Measurements from ENCODE around the gene LURAP1L. TPM values are rescaled to one million over a fixed set of nuclear protein-coding genes. Genes with fewer than 3 reads are reported as not detected.

The LURAP1L gene, protein sequence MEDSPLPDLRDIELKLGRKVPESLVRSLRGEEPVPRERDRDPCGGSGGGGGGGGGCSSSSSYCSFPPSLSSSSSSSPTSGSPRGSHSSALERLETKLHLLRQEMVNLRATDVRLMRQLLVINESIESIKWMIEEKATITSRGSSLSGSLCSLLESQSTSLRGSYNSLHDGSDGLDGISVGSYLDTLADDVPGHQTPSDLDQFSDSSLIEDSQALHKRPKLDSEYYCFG
- total RNA-seq: not detected

DNA sequence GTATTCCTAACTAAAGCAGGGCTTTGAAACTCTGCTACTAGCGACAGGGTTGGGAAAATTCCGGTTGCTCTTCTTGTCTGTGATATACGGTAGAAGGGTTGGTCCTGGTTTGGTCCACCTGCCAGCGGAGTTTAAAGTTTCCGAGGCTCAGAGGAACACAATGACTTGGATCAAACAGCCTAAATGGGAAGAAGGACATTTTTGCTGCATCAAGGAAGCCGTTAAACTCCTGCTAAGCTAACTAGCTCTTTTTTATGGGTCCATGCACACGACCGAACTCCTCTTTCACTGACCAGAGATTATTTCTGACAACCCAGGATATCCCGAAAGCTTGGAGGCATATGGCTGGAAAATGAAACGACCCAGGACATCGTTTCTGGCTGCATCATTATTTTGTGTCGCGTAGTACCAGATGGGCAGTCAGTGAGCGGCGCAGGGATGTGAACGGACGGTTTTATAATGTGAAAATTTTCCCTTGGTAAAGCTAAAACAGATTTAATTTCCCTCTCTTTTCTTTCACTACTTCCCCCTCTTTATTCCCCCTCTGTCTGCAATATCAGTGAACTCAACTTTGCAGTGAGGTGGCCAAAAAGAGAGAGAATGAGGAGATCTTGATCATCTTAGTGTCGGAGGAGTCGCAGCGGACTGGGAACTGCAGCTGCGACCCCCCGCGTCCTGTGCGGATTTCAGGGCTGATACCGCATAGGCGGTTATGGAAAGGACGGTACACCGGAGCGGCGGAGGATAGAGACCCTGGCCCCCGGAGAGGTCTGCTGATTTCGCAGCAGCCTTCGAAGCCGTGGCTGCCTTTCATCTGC is at the start of gene LURAP1L:
TSS of gene LURAP1L (plus strand) at position 160 of the 818 bp plus-strand sequence. CDS start 696 bp downstream, outside the sequence.
- ATAC-seq (no peak), DNase-seq (ENCODE audit: low spot score) (no peak)
- no peaks in the 10 kb centered on the region for H3K36me3 Mint-ChIP-seq
- no peak within 1 kb of the TSS for H3K27ac Mint-ChIP-seq
- H3K4me1 Mint-ChIP-seq (ENCODE audit: low read depth in 2 of 2): peaks cover 0 to 6% of the 10 kb centered on the region in 2 donors
- peaks cover 8 to 11% of the 10 kb centered on the region in 2 donors for H3K27me3 Mint-ChIP-seq
- H3K9me3 Mint-ChIP-seq: peaks cover under 1% of the 10 kb centered on the region
- peak within 1 kb of the TSS; percentile 39 for H3K4me3 Mint-ChIP-seq

DNA sequence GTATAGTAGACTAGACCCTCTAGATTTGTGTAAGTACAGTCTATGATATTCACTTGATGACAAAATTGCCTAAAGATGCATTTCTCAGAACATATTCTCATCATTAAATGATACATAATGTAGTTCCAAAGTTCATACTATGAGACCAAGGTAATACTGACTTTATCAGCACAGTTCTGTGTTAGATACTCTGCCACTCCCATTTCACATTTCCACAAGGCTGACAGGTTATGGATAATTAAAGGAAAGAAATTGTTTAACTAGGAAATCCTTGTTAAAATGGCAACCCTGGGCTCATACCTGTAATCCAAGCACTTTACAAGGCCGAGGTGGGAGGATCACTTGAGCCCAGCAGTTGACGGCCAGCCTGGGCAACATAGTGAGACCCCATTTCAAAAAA is 48.0 kb upstream of the LURAP1L start:
- Mint-ChIP-seq H3K27ac (no peak overlapping the region), H3K4me3 (no peak overlapping the region), H3K4me1 (ENCODE audit: low read depth in 2 of 2) (no peaks in the 10 kb centered on the region), H3K27me3 (no peaks in the 10 kb centered on the region), H3K36me3 (peaks cover 10% of the 10 kb centered on the region), H3K9me3 (peaks cover 8% of the 10 kb centered on the region)
- no peak for ATAC-seq
- DNase-seq (ENCODE audit: low spot score): no peak

DNA sequence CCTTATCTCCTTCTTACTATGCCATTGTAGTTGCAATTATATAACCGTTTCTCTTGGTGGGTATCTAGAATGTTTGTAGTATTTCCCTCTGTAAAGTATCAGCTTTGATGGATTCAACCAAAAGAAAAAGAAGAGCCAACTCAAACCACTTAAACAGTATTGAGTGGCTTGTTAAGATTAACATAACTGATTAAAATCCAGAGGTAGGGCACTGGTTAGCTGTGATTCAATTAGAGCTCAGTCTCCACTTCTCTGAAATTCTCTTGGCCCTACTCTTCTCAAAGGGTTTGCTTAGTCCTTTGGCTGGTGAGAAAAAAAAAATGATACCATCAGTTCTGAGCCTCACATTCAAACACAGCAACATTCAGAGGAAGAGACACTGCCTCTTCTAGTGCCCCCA is 44.6 kb upstream of the LURAP1L start:
- H3K36me3 Mint-ChIP-seq: no peaks in the 10 kb centered on the region
- no peak overlapping the region for H3K4me3 Mint-ChIP-seq
- no peaks in the 10 kb centered on the region for H3K27me3 Mint-ChIP-seq
- H3K27ac Mint-ChIP-seq: no peak overlapping the region
- DNase-seq (ENCODE audit: low spot score) (no peak), ATAC-seq (no peak)
- peaks cover 10% of the 10 kb centered on the region for H3K9me3 Mint-ChIP-seq
- H3K4me1 Mint-ChIP-seq (ENCODE audit: low read depth in 2 of 2): no peaks in the 10 kb centered on the region

DNA sequence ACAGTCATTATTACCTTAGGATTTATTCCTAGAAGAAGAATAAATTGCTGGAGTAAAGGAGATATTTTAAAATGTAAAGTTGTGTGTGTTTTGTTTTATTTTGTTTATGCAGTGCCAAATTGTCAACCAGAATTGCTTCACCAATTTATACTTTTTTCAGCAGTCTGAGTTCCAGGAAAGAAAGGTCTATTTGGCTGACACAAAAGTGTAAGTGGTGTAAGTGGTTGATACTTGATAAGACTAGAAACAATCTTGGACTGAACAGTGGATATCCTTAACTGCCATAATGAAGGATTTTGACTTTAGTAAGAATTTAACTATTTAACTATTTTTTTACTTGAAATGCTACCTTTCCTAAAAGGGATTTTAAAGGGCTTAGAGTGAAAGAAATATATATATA is 43.9 kb upstream of the LURAP1L start:
- no peak overlapping the region for H3K27ac Mint-ChIP-seq
- no peak for ATAC-seq
- no peaks in the 10 kb centered on the region for H3K36me3 Mint-ChIP-seq
- H3K27me3 Mint-ChIP-seq: no peaks in the 10 kb centered on the region
- no peaks in the 10 kb centered on the region for H3K4me1 Mint-ChIP-seq (ENCODE audit: low read depth in 2 of 2)
- no peak overlapping the region for H3K4me3 Mint-ChIP-seq
- peaks cover 10% of the 10 kb centered on the region for H3K9me3 Mint-ChIP-seq
- no peak for DNase-seq (ENCODE audit: low spot score)

DNA sequence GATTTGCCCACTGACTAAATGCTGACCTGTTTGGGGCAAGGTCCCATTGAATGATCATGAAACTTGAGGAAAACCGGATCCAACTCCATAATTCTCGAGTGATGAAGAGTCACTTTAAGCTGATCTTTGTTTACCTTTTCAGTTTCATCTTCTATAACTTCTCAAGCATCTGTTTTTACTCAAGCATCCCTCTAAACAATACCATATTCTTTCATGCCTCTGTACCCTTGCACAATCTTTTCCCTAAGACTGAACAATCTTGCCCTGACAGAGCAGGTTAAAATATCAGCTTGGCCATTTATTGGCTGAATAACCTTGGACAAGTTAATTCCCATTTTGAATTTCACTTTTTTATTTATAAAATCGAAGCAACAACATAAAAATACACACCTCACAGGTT is 41.8 kb upstream of the LURAP1L start:
- H3K4me1 Mint-ChIP-seq (ENCODE audit: low read depth in 2 of 2): no peaks in the 10 kb centered on the region

DNA sequence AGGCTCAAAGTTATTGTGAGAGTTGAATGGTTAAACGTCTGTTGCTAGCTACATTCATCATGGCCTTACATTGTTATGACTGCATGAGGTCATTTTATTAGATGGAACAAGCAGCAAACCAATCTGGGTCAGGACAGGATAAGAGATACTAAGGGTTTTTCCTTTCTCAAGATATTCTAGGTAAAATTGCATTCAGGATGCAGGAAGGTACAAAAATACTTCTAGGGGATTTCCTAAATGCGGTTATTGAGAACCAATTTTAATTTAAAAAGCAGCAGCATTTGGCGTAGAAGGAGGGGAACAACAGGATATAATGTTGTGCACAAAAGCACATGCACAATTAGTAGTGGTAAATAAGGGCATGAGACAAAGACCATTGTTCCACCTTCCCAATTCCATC is 39.2 kb upstream of the LURAP1L start:
- Mint-ChIP-seq H3K27ac (no peak overlapping the region), H3K9me3 (peaks cover 14% of the 10 kb centered on the region), H3K27me3 (no peaks in the 10 kb centered on the region), H3K36me3 (no peaks in the 10 kb centered on the region), H3K4me1 (ENCODE audit: low read depth in 2 of 2) (no peaks in the 10 kb centered on the region), H3K4me3 (no peak overlapping the region)
- DNase-seq (ENCODE audit: low spot score) (no peak), ATAC-seq (no peak)

More for the DNA sequence above, 41.8 kb upstream of the LURAP1L start:
- no peak for ATAC-seq
- Mint-ChIP-seq H3K27ac (no peak overlapping the region), H3K27me3 (no peaks in the 10 kb centered on the region), H3K36me3 (no peaks in the 10 kb centered on the region), H3K4me3 (no peak overlapping the region), H3K9me3 (peaks cover 10% of the 10 kb centered on the region)
- no peak for DNase-seq (ENCODE audit: low spot score)

DNA sequence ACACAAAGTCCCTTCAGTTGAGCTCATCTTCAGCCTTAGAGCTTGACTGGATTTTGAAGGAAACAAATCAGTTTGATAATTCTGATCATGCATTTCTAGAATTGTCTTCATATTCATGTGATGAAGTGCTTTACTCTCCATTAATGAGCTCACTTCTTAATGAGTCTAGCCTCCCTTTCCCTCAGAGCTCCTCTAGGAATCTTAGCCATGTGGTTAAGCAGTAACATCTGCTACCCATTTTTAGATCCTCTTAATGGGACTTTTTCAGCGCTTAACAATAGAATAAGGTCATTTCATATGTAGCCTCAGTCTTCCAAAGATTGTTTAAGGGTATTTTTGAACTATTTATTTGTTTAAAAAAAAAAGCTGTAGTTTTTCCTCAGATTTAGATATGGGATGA is 36.9 kb upstream of the LURAP1L start:
- no peak overlapping the region for H3K4me3 Mint-ChIP-seq
- peaks cover 14% of the 10 kb centered on the region for H3K9me3 Mint-ChIP-seq
- no peak for DNase-seq (ENCODE audit: low spot score)
- H3K27me3 Mint-ChIP-seq: no peaks in the 10 kb centered on the region
- no peaks in the 10 kb centered on the region for H3K36me3 Mint-ChIP-seq
- ATAC-seq: no peak
- no peaks in the 10 kb centered on the region for H3K4me1 Mint-ChIP-seq (ENCODE audit: low read depth in 2 of 2)
- no peak overlapping the region for H3K27ac Mint-ChIP-seq

DNA sequence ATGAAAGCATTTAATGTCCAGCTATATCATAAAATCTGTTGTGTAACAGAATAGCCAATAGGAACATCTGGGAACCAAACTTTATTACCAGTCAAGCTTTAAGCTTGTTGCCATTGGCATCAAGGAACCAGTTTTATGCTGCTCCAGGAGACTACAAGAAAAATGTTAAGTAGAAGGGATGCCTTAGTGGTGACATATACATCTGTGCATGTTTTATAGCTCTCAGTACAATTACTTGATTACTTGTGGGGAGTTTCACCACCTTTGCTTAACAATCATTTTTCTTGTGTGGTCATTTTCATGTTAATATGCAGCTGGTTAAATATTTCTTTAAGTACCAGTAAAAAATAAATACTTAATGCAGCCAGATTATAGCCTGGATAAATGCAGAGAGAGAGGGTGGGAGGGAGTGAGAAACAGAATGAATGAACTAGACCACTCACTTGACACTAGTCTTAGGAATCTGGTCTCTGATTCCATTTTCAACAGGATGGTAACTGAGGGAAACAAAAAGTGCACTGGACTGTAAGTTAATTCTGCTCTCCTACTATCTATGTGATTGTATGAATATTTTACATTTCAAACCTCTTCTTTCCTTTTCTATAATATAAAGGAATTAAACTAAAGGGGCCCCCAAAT is 35.7 kb upstream of the LURAP1L start:
- no peak overlapping the region for H3K27ac Mint-ChIP-seq
- ATAC-seq: no peak
- H3K4me3 Mint-ChIP-seq: no peak overlapping the region
- DNase-seq (ENCODE audit: low spot score): no peak
- H3K4me1 Mint-ChIP-seq (ENCODE audit: low read depth in 2 of 2): no peaks in the 10 kb centered on the region
- peaks cover 6% of the 10 kb centered on the region for H3K36me3 Mint-ChIP-seq
- peaks cover 14% of the 10 kb centered on the region for H3K9me3 Mint-ChIP-seq
- H3K27me3 Mint-ChIP-seq: no peaks in the 10 kb centered on the region

DNA sequence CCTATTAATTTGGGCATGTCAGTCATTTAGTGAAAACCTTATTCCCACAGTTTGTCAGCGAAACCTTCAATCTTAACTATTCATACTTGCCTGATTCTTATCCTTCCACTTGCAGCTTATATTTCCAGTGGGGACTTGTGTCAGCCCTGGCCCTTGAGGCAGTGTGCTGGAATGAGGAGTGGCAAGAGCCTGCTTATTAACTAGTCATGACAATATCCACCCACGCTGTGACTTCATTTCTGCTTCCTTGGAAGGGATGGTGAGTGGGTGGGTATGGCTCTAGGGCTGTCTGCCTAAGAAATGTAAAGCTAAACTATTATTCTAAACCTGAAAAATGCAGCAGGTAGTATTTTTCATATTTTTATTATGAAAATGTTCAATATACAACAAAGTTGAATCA is 34.0 kb upstream of the LURAP1L start:
- no peak for ATAC-seq
- H3K27ac Mint-ChIP-seq: no peak overlapping the region

DNA sequence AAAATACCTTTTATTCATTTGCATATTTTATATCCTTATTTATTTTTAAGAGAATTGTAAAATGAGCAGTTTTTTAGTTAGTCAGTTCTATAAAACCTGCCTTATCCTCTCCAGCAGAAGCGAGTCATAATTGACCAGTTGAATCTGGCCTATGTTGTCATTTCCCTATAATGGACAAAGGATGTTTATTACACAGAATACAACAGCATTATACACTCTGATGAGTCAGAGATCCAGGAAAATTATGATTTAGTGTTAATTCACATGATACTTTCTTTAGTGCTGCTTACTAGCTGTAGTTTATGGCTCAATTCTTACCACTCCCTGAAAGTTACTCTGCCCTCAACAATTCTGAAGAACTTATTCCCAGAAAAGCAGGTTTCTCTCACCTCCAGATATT is 26.8 kb upstream of the LURAP1L start:
- DNase-seq (ENCODE audit: low spot score): no peak
- peaks cover 20% of the 10 kb centered on the region for H3K36me3 Mint-ChIP-seq
- no peak for ATAC-seq
- H3K4me3 Mint-ChIP-seq: no peak overlapping the region
- no peak overlapping the region for H3K27ac Mint-ChIP-seq
- no peaks in the 10 kb centered on the region for H3K27me3 Mint-ChIP-seq
- H3K9me3 Mint-ChIP-seq: peaks cover 24% of the 10 kb centered on the region
- no peaks in the 10 kb centered on the region for H3K4me1 Mint-ChIP-seq (ENCODE audit: low read depth in 2 of 2)

More for the DNA sequence above, 34.0 kb upstream of the LURAP1L start:
- no peaks in the 10 kb centered on the region for H3K27me3 Mint-ChIP-seq
- H3K9me3 Mint-ChIP-seq: peaks cover 20% of the 10 kb centered on the region
- no peak for DNase-seq (ENCODE audit: low spot score)
- no peaks in the 10 kb centered on the region for H3K4me1 Mint-ChIP-seq (ENCODE audit: low read depth in 2 of 2)
- H3K4me3 Mint-ChIP-seq: no peak overlapping the region
- peaks cover 11% of the 10 kb centered on the region for H3K36me3 Mint-ChIP-seq

DNA sequence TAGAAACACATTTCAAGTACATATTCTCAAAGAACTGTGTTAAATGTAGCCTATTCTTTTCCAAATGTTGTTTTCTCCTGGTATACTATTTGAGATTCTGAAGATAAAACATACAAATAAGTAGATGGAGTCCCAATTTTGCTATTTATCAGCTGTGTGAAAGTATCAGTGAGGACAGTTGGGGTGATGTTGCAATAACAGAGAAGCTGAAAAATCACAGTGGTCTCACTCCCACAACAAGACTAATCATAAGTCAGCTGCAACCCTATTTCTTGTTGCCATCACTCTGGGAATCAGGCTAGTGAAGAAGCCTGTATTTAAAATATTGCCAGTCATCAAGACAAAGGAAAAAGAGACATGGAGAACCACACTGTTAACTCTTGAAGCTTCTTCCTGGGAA is 25.9 kb upstream of the LURAP1L start:
- H3K36me3 Mint-ChIP-seq: peaks cover 16% of the 10 kb centered on the region
- no peak overlapping the region for H3K27ac Mint-ChIP-seq
- no peak for ATAC-seq
- H3K4me3 Mint-ChIP-seq: no peak overlapping the region
- H3K27me3 Mint-ChIP-seq: no peaks in the 10 kb centered on the region
- no peaks in the 10 kb centered on the region for H3K4me1 Mint-ChIP-seq (ENCODE audit: low read depth in 2 of 2)
- DNase-seq (ENCODE audit: low spot score): no peak
- peaks cover 22% of the 10 kb centered on the region for H3K9me3 Mint-ChIP-seq

DNA sequence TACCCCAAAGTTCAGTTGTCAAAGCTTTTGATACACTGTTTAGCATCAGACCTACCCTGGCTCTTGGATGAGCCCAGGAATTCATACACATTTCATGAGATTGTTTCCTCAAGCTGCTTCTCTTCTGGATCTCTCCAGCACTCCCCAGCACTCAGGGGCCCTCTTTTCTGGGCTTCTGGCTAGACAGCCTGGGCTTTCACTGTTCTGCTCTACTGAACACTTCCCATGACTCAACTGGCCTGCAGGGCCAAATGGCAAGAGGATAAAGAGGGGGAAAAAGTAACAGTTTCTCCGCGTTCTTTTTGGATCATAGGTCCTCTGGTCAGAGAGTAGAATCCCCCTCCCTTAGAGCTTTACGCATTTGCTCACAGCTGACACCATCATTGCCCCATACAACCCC is 20.9 kb upstream of the LURAP1L start:
- no peaks in the 10 kb centered on the region for H3K4me1 Mint-ChIP-seq (ENCODE audit: low read depth in 2 of 2)
- no peak overlapping the region for H3K4me3 Mint-ChIP-seq
- DNase-seq (ENCODE audit: low spot score): no peak
- no peaks in the 10 kb centered on the region for H3K27me3 Mint-ChIP-seq
- no peak overlapping the region for H3K27ac Mint-ChIP-seq
- no peak for ATAC-seq
- peaks cover 3% of the 10 kb centered on the region for H3K9me3 Mint-ChIP-seq
- no peaks in the 10 kb centered on the region for H3K36me3 Mint-ChIP-seq

DNA sequence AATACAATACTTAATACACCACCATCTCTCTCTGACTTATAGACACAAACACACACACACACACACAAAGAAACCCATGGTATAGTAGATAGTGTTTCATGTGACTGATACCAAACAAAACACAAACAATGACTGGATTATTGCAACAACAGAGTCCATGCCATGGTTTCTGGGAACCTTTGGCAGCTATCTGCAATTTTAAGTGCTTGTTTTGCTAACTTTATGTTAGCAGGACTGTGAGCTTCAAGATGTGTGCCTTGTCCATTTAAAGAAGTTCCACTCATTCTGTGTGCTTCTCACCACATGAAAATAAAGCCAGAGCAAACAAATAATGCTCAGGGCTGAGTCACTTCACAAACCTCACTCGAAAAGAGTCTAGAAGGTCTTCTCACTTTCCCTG is 15.1 kb upstream of the LURAP1L start:
- Mint-ChIP-seq H3K4me1 (ENCODE audit: low read depth in 2 of 2) (no peaks in the 10 kb centered on the region), H3K36me3 (no peaks in the 10 kb centered on the region), H3K9me3 (peaks cover 7% of the 10 kb centered on the region), H3K4me3 (no peak overlapping the region), H3K27me3 (no peaks in the 10 kb centered on the region), H3K27ac (no peak overlapping the region)
- DNase-seq (ENCODE audit: low spot score) (no peak), ATAC-seq (no peak)

DNA sequence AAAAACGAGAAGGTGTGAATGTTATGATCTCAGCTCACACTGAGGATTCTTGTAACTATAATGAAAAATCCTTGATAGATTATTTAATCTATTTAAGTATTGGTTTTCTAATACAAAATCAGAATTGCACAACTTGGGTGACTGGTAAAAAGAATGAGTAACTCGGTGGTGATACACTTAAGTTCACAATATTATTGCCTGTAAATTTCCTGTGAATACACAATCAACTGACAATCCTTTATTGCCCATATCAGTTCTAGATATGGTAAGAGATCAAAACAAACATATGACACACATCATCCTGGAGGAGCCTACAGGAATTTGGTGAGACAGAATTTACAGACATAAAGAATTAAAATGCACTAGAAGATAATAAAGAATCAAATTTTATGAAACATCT is 14.1 kb upstream of the LURAP1L start:
- H3K36me3 Mint-ChIP-seq: no peaks in the 10 kb centered on the region
- H3K27ac Mint-ChIP-seq: no peak overlapping the region
- ATAC-seq: no peak
- peaks cover 11% of the 10 kb centered on the region for H3K9me3 Mint-ChIP-seq
- no peaks in the 10 kb centered on the region for H3K27me3 Mint-ChIP-seq
- no peak overlapping the region for H3K4me3 Mint-ChIP-seq
- no peaks in the 10 kb centered on the region for H3K4me1 Mint-ChIP-seq (ENCODE audit: low read depth in 2 of 2)
- DNase-seq (ENCODE audit: low spot score): no peak
